ENCODE results near the gene KCNQ1.

The KCNQ1 gene

DNA sequence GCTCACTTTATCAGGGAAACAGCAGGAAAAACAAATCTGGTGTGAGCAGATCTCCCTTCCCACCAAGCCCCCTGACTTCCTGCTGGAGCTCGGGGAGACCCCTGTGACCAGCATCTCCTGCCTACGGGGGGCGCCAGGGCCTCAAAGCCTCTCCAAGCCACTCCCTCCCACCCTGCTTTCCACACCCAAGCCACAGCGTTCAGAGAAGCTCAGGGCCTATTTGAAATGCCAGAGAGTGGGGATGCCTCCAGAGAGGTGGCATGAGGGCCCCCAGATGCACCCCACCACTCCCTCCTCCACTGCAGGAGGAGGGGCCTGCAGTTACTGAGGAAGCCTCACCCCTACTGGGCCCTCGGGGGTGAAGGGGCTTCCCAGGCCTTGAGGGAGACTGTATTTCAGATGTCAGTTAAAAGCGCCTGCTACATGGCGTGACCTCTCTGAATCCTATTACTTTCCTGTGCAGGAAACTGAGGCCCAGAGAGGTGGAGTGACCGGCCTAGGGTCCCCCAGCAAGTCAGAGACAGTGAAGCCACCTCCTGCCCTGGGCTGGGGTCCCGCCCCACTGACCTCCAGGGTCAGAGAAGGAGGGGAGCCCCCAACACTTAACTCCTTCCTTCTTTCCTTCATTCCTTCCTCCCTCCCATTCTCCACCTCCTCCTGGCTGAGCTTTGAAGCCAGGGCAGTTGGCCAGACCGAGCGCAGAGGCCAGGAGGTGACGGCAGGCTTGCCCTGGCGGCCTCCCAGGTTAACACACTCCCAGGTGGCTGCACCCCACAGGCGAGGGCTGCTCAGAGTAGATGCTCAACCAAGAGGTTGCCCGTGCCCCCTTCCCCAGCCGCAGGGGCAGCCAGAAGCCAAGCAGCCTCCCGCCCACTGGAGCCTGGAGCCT, 446.8 kb downstream of the KCNQ1 start (continued):
- TF ChIP-seq CSDC2 (CRISPR knock-in tag; IDR thresholded peaks at IDR 0.05) = no peak
- TF ChIP-seq, protein P1, sequence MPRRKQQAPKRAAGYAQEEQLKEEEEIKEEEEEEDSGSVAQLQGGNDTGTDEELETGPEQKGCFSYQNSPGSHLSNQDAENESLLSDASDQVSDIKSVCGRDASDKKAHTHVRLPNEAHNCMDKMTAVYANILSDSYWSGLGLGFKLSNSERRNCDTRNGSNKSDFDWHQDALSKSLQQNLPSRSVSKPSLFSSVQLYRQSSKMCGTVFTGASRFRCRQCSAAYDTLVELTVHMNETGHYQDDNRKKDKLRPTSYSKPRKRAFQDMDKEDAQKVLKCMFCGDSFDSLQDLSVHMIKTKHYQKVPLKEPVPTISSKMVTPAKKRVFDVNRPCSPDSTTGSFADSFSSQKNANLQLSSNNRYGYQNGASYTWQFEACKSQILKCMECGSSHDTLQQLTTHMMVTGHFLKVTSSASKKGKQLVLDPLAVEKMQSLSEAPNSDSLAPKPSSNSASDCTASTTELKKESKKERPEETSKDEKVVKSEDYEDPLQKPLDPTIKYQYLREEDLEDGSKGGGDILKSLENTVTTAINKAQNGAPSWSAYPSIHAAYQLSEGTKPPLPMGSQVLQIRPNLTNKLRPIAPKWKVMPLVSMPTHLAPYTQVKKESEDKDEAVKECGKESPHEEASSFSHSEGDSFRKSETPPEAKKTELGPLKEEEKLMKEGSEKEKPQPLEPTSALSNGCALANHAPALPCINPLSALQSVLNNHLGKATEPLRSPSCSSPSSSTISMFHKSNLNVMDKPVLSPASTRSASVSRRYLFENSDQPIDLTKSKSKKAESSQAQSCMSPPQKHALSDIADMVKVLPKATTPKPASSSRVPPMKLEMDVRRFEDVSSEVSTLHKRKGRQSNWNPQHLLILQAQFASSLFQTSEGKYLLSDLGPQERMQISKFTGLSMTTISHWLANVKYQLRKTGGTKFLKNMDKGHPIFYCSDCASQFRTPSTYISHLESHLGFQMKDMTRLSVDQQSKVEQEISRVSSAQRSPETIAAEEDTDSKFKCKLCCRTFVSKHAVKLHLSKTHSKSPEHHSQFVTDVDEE (CRISPR knock-in tag; IDR thresholded peaks at IDR 0.05) = no peak

DNA sequence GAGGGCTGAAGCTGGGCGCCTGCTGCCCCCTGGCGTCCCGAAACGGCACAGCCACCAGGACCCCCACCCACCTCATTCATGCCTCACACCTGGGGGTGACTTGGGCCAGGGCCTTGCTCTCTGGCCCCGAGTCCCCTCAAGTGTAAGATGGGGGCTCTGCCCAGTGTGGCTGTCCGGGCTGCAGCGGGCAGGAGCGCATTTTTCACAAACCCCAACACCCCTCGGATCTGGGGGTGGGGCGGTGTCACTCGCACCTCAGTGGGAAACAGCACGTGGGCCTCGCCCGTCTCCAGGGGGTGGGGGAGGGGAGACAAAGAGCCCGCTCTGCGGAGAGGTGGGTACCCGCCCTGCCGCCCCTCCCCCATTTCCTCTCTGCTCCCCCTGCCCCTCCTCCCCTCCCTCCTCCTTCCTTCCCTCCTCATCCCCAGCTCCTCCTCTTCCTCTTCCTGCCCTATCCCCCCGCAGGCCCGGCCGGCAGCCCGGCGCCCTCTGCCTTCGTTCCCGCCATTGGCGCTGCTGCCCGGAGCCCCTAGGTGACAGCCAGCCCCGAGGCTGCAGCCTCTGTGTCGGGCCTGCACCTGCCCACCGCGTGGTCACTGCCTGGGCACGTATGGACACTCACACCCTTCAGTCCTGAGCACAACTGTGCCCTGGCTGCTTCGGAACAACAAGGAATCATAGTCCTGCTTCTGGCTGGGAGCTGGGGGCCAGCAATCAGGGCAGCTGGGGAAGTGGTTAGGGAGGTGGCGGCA, 447.6 kb downstream of the KCNQ1 start:
- peak; percentile 74 for ATAC-seq

More for the DNA sequence above, 447.6 kb downstream of the KCNQ1 start:
- TF ChIP-seq, protein P2, sequence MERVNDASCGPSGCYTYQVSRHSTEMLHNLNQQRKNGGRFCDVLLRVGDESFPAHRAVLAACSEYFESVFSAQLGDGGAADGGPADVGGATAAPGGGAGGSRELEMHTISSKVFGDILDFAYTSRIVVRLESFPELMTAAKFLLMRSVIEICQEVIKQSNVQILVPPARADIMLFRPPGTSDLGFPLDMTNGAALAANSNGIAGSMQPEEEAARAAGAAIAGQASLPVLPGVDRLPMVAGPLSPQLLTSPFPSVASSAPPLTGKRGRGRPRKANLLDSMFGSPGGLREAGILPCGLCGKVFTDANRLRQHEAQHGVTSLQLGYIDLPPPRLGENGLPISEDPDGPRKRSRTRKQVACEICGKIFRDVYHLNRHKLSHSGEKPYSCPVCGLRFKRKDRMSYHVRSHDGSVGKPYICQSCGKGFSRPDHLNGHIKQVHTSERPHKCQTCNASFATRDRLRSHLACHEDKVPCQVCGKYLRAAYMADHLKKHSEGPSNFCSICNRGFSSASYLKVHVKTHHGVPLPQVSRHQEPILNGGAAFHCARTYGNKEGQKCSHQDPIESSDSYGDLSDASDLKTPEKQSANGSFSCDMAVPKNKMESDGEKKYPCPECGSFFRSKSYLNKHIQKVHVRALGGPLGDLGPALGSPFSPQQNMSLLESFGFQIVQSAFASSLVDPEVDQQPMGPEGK (CRISPR knock-in tag; IDR thresholded peaks at IDR 0.05; ENCODE audit: borderline replicate concordance) = no peak
- TF ChIP-seq ZNF565 (CRISPR knock-in tag; conservative IDR thresholded peaks at IDR 0.05; ENCODE audit: low read depth) (no peak), TCF4 (CRISPR knock-in tag; IDR thresholded peaks at IDR 0.05; ENCODE audit: borderline replicate concordance) (no peak), ARNTL (CRISPR knock-in tag; IDR thresholded peaks at IDR 0.05; ENCODE audit: borderline replicate concordance, low read depth) (no peak), ZFP3 (CRISPR knock-in tag; IDR thresholded peaks at IDR 0.05) (no peak), OSR1 (CRISPR knock-in tag; IDR thresholded peaks at IDR 0.05) (no peak), ZC3H10 (CRISPR knock-in tag; IDR thresholded peaks at IDR 0.05) (no peak), ZNF8 (CRISPR knock-in tag; IDR thresholded peaks at IDR 0.05) (no peak), ZNF70 (CRISPR knock-in tag; IDR thresholded peaks at IDR 0.05) (no peak), CSDC2 (CRISPR knock-in tag; IDR thresholded peaks at IDR 0.05) (no peak), ZFP30 (CRISPR knock-in tag; IDR thresholded peaks at IDR 0.05) (no peak), RARB (CRISPR knock-in tag; IDR thresholded peaks at IDR 0.05) (no peak), SNAI2 (CRISPR knock-in tag; IDR thresholded peaks at IDR 0.05) (no peak), ISL1 (CRISPR knock-in tag; IDR thresholded peaks at IDR 0.05) (no peak), GLIS3 (CRISPR knock-in tag; IDR thresholded peaks at IDR 0.05) (no peak), BACH2 (CRISPR knock-in tag; IDR thresholded peaks at IDR 0.05; ENCODE audit: borderline replicate concordance) (no peak)
- TF ChIP-seq, protein P3, sequence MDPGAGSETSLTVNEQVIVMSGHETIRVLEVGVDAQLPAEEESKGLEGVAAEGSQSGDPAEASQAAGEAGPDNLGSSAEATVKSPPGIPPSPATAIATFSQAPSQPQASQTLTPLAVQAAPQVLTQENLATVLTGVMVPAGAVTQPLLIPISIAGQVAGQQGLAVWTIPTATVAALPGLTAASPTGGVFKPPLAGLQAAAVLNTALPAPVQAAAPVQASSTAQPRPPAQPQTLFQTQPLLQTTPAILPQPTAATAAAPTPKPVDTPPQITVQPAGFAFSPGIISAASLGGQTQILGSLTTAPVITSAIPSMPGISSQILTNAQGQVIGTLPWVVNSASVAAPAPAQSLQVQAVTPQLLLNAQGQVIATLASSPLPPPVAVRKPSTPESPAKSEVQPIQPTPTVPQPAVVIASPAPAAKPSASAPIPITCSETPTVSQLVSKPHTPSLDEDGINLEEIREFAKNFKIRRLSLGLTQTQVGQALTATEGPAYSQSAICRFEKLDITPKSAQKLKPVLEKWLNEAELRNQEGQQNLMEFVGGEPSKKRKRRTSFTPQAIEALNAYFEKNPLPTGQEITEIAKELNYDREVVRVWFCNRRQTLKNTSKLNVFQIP (CRISPR knock-in tag; IDR thresholded peaks at IDR 0.05; ENCODE audit: borderline replicate concordance, low read depth) = no peak
- TF ChIP-seq, protein P4, sequence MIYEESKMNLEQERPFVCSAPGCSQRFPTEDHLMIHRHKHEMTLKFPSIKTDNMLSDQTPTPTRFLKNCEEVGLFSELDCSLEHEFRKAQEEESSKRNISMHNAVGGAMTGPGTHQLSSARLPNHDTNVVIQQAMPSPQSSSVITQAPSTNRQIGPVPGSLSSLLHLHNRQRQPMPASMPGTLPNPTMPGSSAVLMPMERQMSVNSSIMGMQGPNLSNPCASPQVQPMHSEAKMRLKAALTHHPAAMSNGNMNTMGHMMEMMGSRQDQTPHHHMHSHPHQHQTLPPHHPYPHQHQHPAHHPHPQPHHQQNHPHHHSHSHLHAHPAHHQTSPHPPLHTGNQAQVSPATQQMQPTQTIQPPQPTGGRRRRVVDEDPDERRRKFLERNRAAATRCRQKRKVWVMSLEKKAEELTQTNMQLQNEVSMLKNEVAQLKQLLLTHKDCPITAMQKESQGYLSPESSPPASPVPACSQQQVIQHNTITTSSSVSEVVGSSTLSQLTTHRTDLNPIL (CRISPR knock-in tag; IDR thresholded peaks at IDR 0.05; ENCODE audit: low read depth) = no peak
- TF ChIP-seq, protein P5, sequence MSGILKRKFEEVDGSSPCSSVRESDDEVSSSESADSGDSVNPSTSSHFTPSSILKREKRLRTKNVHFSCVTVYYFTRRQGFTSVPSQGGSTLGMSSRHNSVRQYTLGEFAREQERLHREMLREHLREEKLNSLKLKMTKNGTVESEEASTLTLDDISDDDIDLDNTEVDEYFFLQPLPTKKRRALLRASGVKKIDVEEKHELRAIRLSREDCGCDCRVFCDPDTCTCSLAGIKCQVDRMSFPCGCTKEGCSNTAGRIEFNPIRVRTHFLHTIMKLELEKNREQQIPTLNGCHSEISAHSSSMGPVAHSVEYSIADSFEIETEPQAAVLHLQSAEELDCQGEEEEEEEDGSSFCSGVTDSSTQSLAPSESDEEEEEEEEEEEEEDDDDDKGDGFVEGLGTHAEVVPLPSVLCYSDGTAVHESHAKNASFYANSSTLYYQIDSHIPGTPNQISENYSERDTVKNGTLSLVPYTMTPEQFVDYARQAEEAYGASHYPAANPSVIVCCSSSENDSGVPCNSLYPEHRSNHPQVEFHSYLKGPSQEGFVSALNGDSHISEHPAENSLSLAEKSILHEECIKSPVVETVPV (CRISPR knock-in tag; IDR thresholded peaks at IDR 0.05) = no peak
- TF ChIP-seq, protein P1 (CRISPR knock-in tag; IDR thresholded peaks at IDR 0.05) = no peak

Data from SK-N-SH treated with all-trans-retinoic acid at 6 μM for 48 hours (cell line).